Measurements from ENCODE around the gene MATCAP1. TPM values are rescaled to one million over a fixed set of nuclear protein-coding genes. Genes with fewer than 3 reads are reported as not detected.

Gene MATCAP1
- total and polyA plus RNA-seq, 10 of the 15 experiments (the other 5 are each of a cell fraction or from before 2014, with no cell fraction given) = 2.8 to 25.8 (median 8.6) TPM

DNA sequence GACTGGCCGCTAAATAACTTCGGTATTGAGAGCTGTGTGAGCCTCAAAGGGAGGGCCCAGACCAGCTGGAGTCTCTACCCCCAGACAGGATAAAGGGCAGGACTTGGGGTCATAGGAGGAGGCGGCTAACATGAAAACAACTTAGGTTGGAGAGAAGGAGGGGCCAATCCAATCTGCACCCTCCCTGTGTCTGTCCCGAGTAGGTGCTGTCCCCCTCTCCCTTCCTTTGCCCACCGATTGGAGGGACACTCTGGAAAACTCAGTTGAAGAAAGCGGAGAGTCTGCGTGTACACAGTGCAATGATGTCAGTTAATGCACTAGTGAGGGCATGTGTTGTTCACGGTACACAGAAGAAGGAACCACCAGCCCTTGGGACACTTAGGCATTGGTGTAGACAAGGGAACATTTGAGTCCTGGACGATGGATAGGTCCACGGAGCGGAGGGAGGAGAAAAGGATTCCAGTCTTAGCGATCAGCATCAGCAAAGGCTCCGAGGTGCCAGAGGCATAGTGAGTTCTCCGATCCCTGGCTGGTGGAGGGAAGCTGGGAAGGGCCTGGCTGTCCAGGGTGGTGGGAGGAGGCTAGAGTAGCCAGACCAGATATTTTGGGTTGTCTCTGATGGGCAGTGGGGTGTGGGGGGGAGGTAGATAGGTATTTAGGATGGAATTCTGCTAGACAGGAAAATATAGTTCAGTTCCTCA, 12.7 kb downstream of the MATCAP1 start:
- 67% methylated on average over 14 of the region's 14 CpGs for WGBS (ENCODE audit: insufficient coverage, insufficient replicate concordance, low lambda C conversion rate, missing lambda C conversion rate)
- peaks cover 43% of the 10 kb centered on the region for H3K4me1 ChIP-seq (ENCODE audit: control insufficient read depth, insufficient read depth, low read length)
- H3K27me3 ChIP-seq (replicated peaks in 1 of 2; ENCODE audit: control insufficient read depth in 2 of 2, insufficient read depth in 2 of 2, low read length in 1 of 2) = peaks cover 0 to 5% of the 10 kb centered on the region in 2 experiments; a peak in 2 of 4 replicates
- peak; percentile 41 for FAIRE-seq
- in situ Hi-C loops (cut with MboI) (no loop called here), intact Hi-C loops (cut with micrococcal nuclease; ENCODE audit: unreplicated experiment) (no loop called here)
- no peaks in the 10 kb centered on the region for H3K9me3 ChIP-seq (replicated peaks; ENCODE audit: control insufficient read depth, insufficient read depth, low read length)
- peak overlapping the region; percentile 50 for H3K27ac ChIP-seq (ENCODE audit: control insufficient read depth, insufficient read depth)
- H3K79me2 ChIP-seq (ENCODE audit: control insufficient read depth, insufficient read depth, low read length) = no peaks in the 10 kb centered on the region
- RAD21 ChIA-PET (ENCODE audit: unreplicated experiment) = interaction anchor here (0.9 to 4.1 kb wide), 10 partner anchors 9 to 153 kb away, joined by 3 to 48 read pairs (median 4); partner anchors contain the start of genes E2F4, FBXL8, FHOD1 and TMEM208
- no peaks in the 10 kb centered on the region for H4K20me1 ChIP-seq (ENCODE audit: control insufficient read depth, insufficient read depth)
- CTCF ChIA-PET = interaction anchor here (0.8 to 5.4 kb wide), 11 partner anchors 8 to 215 kb away, joined by 3 to 60 read pairs (median 5); partner anchors contain the start of genes B3GNT9, EXOC3L1, FBXL8 and MATCAP1
- peak; percentile 12 for ATAC-seq
- SMC1A ChIA-PET (ENCODE audit: uncharacterized antibody, unreplicated experiment) = interaction anchor here (1.0 to 4.1 kb wide), 3 partner anchors 12 to 153 kb away, joined by 3 to 48 read pairs (median 6); partner anchors contain the start of genes FBXL8 and TRADD
- peak overlapping the region; percentile 73 for H3K4me3 ChIP-seq
- no peak for DNase-seq (ENCODE audit: low read depth, low spot score)
- H3K9ac ChIP-seq (ENCODE audit: control insufficient read depth, insufficient read depth, low read length) = peak overlapping the region; percentile 69; the same call in 1 of the 2 replicates
- TSS peak; percentile 58 for BruUV-seq (replicated peaks)
- peak overlapping the region; percentile 95 for H3K4me2 ChIP-seq (ENCODE audit: control insufficient read depth, insufficient read depth)
- no peaks in the 10 kb centered on the region for H3K36me3 ChIP-seq (ENCODE audit: control insufficient read depth in 2 of 2, insufficient read depth in 2 of 2, low read length in 1 of 2)
- POLR2A ChIA-PET = interaction anchor here (0.7 to 10.9 kb wide), 8 partner anchors 10 to 153 kb away, joined by 3 to 137 read pairs (median 4); partner anchors contain the start of genes FBXL8, FHOD1, HSF4 and TRADD
- H2AFZ ChIP-seq (ENCODE audit: control insufficient read depth, low read depth, low read length) = peak overlapping the region; percentile 74
- TF ChIP-seq DPF2 (IDR thresholded peaks at IDR 0.05) = 0 out of 2 replicates have a peak, but pooled peaks have one; percentile 9
- TF ChIP-seq IKZF2 (IDR thresholded peaks at IDR 0.05) = peak in 1 of 2 experiments; percentile 7; a peak in 1 of 4 replicates
- 0 out of 2 replicates have a peak, but pooled peaks have one; percentile 36 for TF ChIP-seq IKZF1 (conservative IDR thresholded peaks at IDR 0.05)
- TF ChIP-seq, protein P1, sequence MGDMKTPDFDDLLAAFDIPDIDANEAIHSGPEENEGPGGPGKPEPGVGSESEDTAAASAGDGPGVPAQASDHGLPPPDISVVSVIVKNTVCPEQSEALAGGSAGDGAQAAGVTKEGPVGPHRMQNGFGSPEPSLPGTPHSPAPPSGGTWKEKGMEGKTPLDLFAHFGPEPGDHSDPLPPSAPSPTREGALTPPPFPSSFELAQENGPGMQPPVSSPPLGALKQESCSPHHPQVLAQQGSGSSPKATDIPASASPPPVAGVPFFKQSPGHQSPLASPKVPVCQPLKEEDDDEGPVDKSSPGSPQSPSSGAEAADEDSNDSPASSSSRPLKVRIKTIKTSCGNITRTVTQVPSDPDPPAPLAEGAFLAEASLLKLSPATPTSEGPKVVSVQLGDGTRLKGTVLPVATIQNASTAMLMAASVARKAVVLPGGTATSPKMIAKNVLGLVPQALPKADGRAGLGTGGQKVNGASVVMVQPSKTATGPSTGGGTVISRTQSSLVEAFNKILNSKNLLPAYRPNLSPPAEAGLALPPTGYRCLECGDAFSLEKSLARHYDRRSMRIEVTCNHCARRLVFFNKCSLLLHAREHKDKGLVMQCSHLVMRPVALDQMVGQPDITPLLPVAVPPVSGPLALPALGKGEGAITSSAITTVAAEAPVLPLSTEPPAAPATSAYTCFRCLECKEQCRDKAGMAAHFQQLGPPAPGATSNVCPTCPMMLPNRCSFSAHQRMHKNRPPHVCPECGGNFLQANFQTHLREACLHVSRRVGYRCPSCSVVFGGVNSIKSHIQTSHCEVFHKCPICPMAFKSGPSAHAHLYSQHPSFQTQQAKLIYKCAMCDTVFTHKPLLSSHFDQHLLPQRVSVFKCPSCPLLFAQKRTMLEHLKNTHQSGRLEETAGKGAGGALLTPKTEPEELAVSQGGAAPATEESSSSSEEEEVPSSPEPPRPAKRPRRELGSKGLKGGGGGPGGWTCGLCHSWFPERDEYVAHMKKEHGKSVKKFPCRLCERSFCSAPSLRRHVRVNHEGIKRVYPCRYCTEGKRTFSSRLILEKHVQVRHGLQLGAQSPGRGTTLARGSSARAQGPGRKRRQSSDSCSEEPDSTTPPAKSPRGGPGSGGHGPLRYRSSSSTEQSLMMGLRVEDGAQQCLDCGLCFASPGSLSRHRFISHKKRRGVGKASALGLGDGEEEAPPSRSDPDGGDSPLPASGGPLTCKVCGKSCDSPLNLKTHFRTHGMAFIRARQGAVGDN (IDR thresholded peaks at IDR 0.05) = 0 out of 2 replicates have a peak, but pooled peaks have one; percentile 47
- 0 out of 2 replicates have a peak, but pooled peaks have one; percentile 11 for TF ChIP-seq LARP7 (IDR thresholded peaks at IDR 0.05)
- TF ChIP-seq, protein P2, sequence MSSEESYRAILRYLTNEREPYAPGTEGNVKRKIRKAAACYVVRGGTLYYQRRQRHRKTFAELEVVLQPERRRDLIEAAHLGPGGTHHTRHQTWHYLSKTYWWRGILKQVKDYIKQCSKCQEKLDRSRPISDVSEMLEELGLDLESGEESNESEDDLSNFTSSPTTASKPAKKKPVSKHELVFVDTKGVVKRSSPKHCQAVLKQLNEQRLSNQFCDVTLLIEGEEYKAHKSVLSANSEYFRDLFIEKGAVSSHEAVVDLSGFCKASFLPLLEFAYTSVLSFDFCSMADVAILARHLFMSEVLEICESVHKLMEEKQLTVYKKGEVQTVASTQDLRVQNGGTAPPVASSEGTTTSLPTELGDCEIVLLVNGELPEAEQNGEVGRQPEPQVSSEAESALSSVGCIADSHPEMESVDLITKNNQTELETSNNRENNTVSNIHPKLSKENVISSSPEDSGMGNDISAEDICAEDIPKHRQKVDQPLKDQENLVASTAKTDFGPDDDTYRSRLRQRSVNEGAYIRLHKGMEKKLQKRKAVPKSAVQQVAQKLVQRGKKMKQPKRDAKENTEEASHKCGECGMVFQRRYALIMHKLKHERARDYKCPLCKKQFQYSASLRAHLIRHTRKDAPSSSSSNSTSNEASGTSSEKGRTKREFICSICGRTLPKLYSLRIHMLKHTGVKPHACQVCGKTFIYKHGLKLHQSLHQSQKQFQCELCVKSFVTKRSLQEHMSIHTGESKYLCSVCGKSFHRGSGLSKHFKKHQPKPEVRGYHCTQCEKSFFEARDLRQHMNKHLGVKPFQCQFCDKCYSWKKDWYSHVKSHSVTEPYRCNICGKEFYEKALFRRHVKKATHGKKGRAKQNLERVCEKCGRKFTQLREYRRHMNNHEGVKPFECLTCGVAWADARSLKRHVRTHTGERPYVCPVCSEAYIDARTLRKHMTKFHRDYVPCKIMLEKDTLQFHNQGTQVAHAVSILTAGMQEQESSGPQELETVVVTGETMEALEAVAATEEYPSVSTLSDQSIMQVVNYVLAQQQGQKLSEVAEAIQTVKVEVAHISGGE (CRISPR knock-in tag; IDR thresholded peaks at IDR 0.05) = no peak
- no peak for TF ChIP-seq NFYB (IDR thresholded peaks at IDR 0.05; ENCODE audit: insufficient read depth, low read depth, low read length)
- 0 out of 2 replicates have a peak, but pooled peaks have one; percentile 23 for TF ChIP-seq GATAD2B (conservative IDR thresholded peaks at IDR 0.05; ENCODE audit: low read depth)
- no peak for TF ChIP-seq SIX5 (IDR thresholded peaks at IDR 0.05; ENCODE audit: low read depth, low read length, severe bottlenecking)
- 0 out of 2 replicates have a peak, but pooled peaks have one; percentile 30 for TF ChIP-seq SMARCA5 (IDR thresholded peaks at IDR 0.05)
- TF ChIP-seq, protein P3, sequence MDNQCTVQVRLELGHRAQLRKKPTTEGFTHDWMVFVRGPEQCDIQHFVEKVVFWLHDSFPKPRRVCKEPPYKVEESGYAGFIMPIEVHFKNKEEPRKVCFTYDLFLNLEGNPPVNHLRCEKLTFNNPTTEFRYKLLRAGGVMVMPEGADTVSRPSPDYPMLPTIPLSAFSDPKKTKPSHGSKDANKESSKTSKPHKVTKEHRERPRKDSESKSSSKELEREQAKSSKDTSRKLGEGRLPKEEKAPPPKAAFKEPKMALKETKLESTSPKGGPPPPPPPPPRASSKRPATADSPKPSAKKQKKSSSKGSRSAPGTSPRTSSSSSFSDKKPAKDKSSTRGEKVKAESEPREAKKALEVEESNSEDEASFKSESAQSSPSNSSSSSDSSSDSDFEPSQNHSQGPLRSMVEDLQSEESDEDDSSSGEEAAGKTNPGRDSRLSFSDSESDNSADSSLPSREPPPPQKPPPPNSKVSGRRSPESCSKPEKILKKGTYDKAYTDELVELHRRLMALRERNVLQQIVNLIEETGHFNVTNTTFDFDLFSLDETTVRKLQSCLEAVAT (IDR thresholded peaks at IDR 0.05) = peak; percentile 97
- TF ChIP-seq SUPT20H (IDR thresholded peaks at IDR 0.05; ENCODE audit: borderline replicate concordance, control insufficient read depth, low read depth, low read length) = no peak
- peak; percentile 56; the same call in 1 of the 2 replicates for TF ChIP-seq NR2F1 (conservative IDR thresholded peaks at IDR 0.05)
